MM.1S (cell line): ENCODE results near the gene KCNG2.

Source experiments
- DNase-seq: peaks from one replicate; pipeline ENCODE4 v3.0.0-alpha.2; 2015
- H2AFZ ChIP-seq: fragments of 300-600 bp; sonication (generic); 2 replicates; pipeline ENCODE4 v1.6.0; 2016; ENCODE audit warnings: antibody characterized with exemption, low read length
- H3F3A ChIP-seq: fragments of 300-600 bp; sonication (generic); 2 replicates; pipeline ENCODE4 v1.6.1; 2016; ENCODE audit warnings: mild to moderate bottlenecking, antibody characterized with exemption, low read length, moderate library complexity, mixed read lengths; ENCODE audit not compliant: insufficient read depth
- H3K27ac ChIP-seq: fragments of 300-600 bp; sonication (generic); 2 replicates; pipeline ENCODE4 v1.5.1; 2016; ENCODE audit warnings: mild to moderate bottlenecking, low read length
- H3K27me3 ChIP-seq: fragments of 300-600 bp; sonication (generic); replicated peaks from 2 replicates; pipeline ENCODE4 v1.6.0; 2016; ENCODE audit warnings: low read length; ENCODE audit not compliant: insufficient read depth
- H3K36me3 ChIP-seq: fragments of 300-600 bp; sonication (generic); replicated peaks from 2 replicates; pipeline ENCODE4 v1.6.1; 2016; ENCODE audit warnings: mild to moderate bottlenecking, low read length, mixed read lengths; ENCODE audit not compliant: insufficient read depth
- H3K4me1 ChIP-seq: fragments of 300-600 bp; sonication (generic); 2 replicates; pipeline ENCODE4 v1.6.1; 2016; ENCODE audit warnings: low read length, mixed read lengths
- H3K4me2 ChIP-seq: fragments of 300-600 bp; sonication (generic); 2 replicates; pipeline ENCODE4 v1.6.0; 2016; ENCODE audit warnings: low read depth, low read length
- H3K4me3 ChIP-seq: fragments of 300-600 bp; sonication (generic); 2 replicates; pipeline ENCODE4 v1.5.1; 2016; ENCODE audit warnings: low read length, mixed read lengths
- H3K79me2 ChIP-seq: fragments of 300-600 bp; sonication (generic); 2 replicates; pipeline ENCODE4 v1.6.1; 2016; ENCODE audit warnings: mixed run types, low read length, mixed read lengths
- H3K9ac ChIP-seq: fragments of 300-600 bp; sonication (generic); 2 replicates; pipeline ENCODE4 v1.6.1; 2016; ENCODE audit warnings: low read length, mixed read lengths
- H3K9me2 ChIP-seq: fragments of 300-600 bp; sonication (generic); replicated peaks from 2 replicates; pipeline ENCODE4 v1.6.1; 2016; ENCODE audit warnings: mild to moderate bottlenecking, low read length, mixed read lengths; ENCODE audit not compliant: insufficient read depth
- H3K9me3 ChIP-seq: fragments of 300-600 bp; sonication (generic); replicated peaks from 2 replicates; pipeline ENCODE4 v1.6.1; 2016; ENCODE audit warnings: mild to moderate bottlenecking, low read length, mixed read lengths; ENCODE audit not compliant: insufficient read depth
- H4K20me1 ChIP-seq: fragments of 300-600 bp; sonication (generic); 2 replicates; pipeline ENCODE4 v1.6.1; 2016; ENCODE audit warnings: mild to moderate bottlenecking, low read length, moderate library complexity, mixed read lengths; ENCODE audit not compliant: insufficient read depth
- EZH2 ChIP-seq: fragments of 300-600 bp; sonication (generic); optimal IDR thresholded peaks from 2 replicates; pipeline ENCODE3; 2017; ENCODE audit warnings: low read depth, mild to moderate bottlenecking, antibody characterized with exemption, low read length, mixed read lengths
- EZH2phosphoT487 ChIP-seq: fragments of 300-600 bp; sonication (generic); IDR thresholded peaks from 2 replicates; pipeline ENCODE4 v1.6.1; 2018; ENCODE audit warnings: antibody characterized with exemption, low read length
- TF ChIP-seq, protein P1 (sequence below): fragments of 300-600 bp; sonication (generic); IDR thresholded peaks from 2 replicates; pipeline ENCODE4 v1.5.1; 2016; ENCODE audit warnings: antibody characterized with exemption, low read length, mixed read lengths

Gene KCNG2

DNA sequence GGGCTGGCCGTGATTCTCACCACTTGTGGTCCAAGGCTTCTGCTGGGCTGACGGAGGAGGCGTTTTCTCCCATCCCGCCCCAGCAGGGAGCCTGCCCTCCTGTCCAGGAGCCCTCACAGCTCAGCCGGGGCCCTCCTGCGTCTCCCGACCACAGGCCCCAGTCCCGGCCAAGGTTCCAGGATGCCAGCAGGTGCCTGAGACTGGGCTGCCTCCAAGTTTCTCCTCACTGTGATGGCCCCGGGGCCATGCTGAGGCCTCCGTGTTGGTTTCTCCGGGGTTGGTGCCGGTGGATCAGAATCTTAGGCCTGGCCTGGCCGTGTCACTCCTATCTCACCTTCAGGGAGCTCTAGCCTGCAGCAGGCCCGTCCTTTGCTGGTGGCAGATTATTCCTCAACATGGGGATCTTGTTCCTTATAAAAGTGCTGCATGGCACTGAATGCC, 5.9 kb downstream of the KCNG2 start:
- Histone ChIP-seq H3K27me3 (no peaks in the 10 kb centered on the region), H3K4me2 (no peak overlapping the region), H2AFZ (no peak overlapping the region), H3K79me2 (no peaks in the 10 kb centered on the region), H4K20me1 (no peaks in the 10 kb centered on the region), H3K27ac (no peak overlapping the region), H3K9ac (no peak overlapping the region), H3K9me3 (no peaks in the 10 kb centered on the region), H3K4me3 (no peak overlapping the region), H3F3A (no peaks in the 10 kb centered on the region), H3K36me3 (no peaks in the 10 kb centered on the region), H3K9me2 (no peaks in the 10 kb centered on the region), H3K4me1 (no peaks in the 10 kb centered on the region)
- no peak for TF ChIP-seq EZH2
- DNase-seq = no peak

DNA sequence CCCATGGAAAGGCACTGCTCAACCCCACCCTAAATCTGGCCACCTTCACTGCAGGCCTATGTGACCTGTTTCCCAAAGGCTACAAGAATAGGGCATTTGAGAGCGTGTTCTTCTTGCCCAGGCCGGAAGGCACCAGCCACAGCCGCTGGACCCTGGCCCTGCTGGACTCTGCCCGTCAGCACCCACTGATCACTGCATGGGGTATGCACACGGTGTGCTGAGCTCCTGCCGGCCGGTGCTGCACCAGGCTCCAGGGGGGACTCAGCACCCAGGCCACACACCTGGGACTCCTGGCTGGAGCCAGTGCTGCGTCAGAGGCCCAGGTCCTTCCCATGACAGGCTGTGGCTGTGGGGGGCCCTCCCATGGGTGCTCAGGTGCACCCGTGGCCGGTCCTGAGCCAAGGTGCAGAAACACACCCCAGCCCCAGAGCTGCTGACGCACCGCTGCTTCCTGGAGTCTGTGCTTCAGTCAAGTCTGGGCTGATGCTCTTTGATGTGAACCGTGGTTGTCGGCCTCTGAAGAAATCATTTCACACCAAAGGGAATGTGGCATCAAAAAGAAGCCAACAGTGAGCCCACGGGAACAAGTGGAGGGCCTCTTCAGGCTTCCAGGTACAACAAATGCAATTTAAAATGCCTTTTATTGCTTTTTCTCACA, 6.5 kb downstream of the KCNG2 start:
- no peaks in the 10 kb centered on the region for H3K9me3 ChIP-seq
- no peaks in the 10 kb centered on the region for H3K4me1 ChIP-seq
- no peak overlapping the region for H3K27ac ChIP-seq
- H3K9me2 ChIP-seq = no peaks in the 10 kb centered on the region
- DNase-seq = no peak
- TF ChIP-seq, protein P1, sequence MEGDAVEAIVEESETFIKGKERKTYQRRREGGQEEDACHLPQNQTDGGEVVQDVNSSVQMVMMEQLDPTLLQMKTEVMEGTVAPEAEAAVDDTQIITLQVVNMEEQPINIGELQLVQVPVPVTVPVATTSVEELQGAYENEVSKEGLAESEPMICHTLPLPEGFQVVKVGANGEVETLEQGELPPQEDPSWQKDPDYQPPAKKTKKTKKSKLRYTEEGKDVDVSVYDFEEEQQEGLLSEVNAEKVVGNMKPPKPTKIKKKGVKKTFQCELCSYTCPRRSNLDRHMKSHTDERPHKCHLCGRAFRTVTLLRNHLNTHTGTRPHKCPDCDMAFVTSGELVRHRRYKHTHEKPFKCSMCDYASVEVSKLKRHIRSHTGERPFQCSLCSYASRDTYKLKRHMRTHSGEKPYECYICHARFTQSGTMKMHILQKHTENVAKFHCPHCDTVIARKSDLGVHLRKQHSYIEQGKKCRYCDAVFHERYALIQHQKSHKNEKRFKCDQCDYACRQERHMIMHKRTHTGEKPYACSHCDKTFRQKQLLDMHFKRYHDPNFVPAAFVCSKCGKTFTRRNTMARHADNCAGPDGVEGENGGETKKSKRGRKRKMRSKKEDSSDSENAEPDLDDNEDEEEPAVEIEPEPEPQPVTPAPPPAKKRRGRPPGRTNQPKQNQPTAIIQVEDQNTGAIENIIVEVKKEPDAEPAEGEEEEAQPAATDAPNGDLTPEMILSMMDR = no peak
- no peak for TF ChIP-seq EZH2
- TF ChIP-seq EZH2phosphoT487 = no peak
- H3K27me3 ChIP-seq = no peaks in the 10 kb centered on the region
- no peaks in the 10 kb centered on the region for H4K20me1 ChIP-seq
- H3F3A ChIP-seq = no peaks in the 10 kb centered on the region
- no peaks in the 10 kb centered on the region for H3K36me3 ChIP-seq
- H3K9ac ChIP-seq = no peak overlapping the region
- no peak overlapping the region for H2AFZ ChIP-seq
- H3K4me2 ChIP-seq = no peak overlapping the region
- H3K4me3 ChIP-seq = no peak overlapping the region
- no peaks in the 10 kb centered on the region for H3K79me2 ChIP-seq

DNA sequence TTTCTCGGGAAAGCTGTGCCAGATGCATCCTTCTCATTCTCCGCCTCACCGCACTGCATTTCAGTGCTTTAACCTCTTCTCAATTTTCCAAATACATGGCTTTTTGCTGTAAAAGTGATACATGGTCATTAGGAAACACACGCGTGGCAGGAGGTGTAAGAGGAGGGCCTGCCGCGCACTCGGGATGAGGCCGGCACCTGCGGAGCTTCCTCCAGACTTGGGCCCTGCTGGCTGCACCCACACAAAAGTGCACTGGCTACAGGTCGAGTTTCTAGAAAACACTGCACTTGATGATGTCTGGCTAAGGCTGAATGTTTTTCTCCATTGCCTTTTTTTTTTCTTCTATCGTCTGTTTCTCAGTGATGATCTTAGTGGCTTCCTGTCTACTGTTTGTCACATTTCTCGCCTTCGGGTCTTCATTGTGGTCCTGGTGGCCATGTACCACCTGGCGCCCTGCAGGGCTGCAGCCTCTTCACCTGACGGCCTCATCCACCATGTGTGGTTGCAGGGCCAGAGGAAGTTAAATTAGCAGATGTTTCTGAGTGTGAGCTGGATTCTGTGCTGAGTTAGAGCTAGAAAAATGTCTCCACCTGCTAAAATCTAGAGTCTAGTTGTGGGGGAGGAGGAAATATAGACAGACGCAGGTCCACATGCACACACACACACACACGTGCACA, 7.6 kb downstream of the KCNG2 start:
- no peak overlapping the region for H3K27ac ChIP-seq
- no peaks in the 10 kb centered on the region for H3K4me1 ChIP-seq

More for the DNA sequence above, 7.6 kb downstream of the KCNG2 start:
- no peaks in the 10 kb centered on the region for H3K79me2 ChIP-seq
- DNase-seq = no peak
- no peaks in the 10 kb centered on the region for H3K9me3 ChIP-seq
- H3F3A ChIP-seq = no peaks in the 10 kb centered on the region
- no peak overlapping the region for H2AFZ ChIP-seq
- no peaks in the 10 kb centered on the region for H3K27me3 ChIP-seq
- no peaks in the 10 kb centered on the region for H4K20me1 ChIP-seq
- H3K9ac ChIP-seq = no peak overlapping the region
- no peaks in the 10 kb centered on the region for H3K36me3 ChIP-seq
- no peak overlapping the region for H3K4me3 ChIP-seq
- H3K9me2 ChIP-seq = no peaks in the 10 kb centered on the region
- TF ChIP-seq EZH2phosphoT487 (no peak), EZH2 (no peak)
- TF ChIP-seq, protein P1 = no peak
- H3K4me2 ChIP-seq = no peak overlapping the region
